HFF-Myc (cell line): ENCODE results near the gene ELOVL6.

ENCODE experiments used
- DNase-seq: peaks from one replicate; pipeline ENCODE4 v3.0.0-alpha.2; 2011; ENCODE audit warnings: low read depth; ENCODE audit errors: extremely low read depth
- H3K4me3 ChIP-seq: replicated peaks from 2 replicates; pipeline ENCODE4 v1.5.1; 2011; ENCODE audit warnings: low read depth, mild to moderate bottlenecking, control low read depth, low read length
- CTCF ChIP-seq: IDR thresholded peaks from 2 replicates; pipeline ENCODE4 v1.5.1; 2012; ENCODE audit warnings: mild to moderate bottlenecking, low read depth, low read length, control low read depth; ENCODE audit errors: missing control alignments

ELOVL6 gene

GRCh38 chr4:110208419-110208818 lies 10.0 kb upstream of the ELOVL6 start:
- no peak overlapping the region for H3K4me3 ChIP-seq
- no peak for TF ChIP-seq CTCF
- DNase-seq, result no peak

GRCh38 chr4:110207233-110207632 lies 8.8 kb upstream of the ELOVL6 start:
- no peak for DNase-seq
- no peak for TF ChIP-seq CTCF

GRCh38 chr4:110202024-110202423 lies 3.6 kb upstream of the ELOVL6 start:
- DNase-seq, result no peak
- no peak overlapping the region for H3K4me3 ChIP-seq
- TF ChIP-seq CTCF, result no peak

More at GRCh38 chr4:110207233-110207632, 8.8 kb upstream of the ELOVL6 start:
- no peak overlapping the region for H3K4me3 ChIP-seq

- DNase-seq, result no peak
- no peak for TF ChIP-seq CTCF
- H3K4me3 ChIP-seq, result no peak overlapping the region
Observed at GRCh38 chr4:110201502-110201901, 3.1 kb upstream of the ELOVL6 start.

GRCh38 chr4:110200689-110201088 lies 2.3 kb upstream of the ELOVL6 start:
- no peak overlapping the region for H3K4me3 ChIP-seq
- TF ChIP-seq CTCF, result no peak

GRCh38 chr4:110198049-110198434 lies 373 bp downstream of the ELOVL6 start:
- TF ChIP-seq CTCF, result no peak
- H3K4me3 ChIP-seq, result peak overlapping the region; percentile 88
- no peak for DNase-seq

More at GRCh38 chr4:110200689-110201088, 2.3 kb upstream of the ELOVL6 start:
- DNase-seq, result no peak

GRCh38 chr4:110197529-110198042 lies 829 bp downstream of the ELOVL6 start:
- H3K4me3 ChIP-seq, result peak overlapping the region; percentile 88
- DNase-seq, result peak; percentile 11
- no peak for TF ChIP-seq CTCF
